ENCODE measurements around the gene ULK1. TPM values are rescaled to one million over a fixed set of nuclear protein-coding genes. Genes with fewer than 3 reads are reported as not detected.

ULK1 gene
- total RNA-seq, 4 donors from 2014 or later, result 27.9 to 81.2 (median 48.6) TPM

GRCh38 chr12:131920157-131920508 lies 25.7 kb downstream of the ULK1 start:
- ATAC-seq (no peak), DNase-seq (no peak)
- Histone ChIP-seq H3K4me3 (no peak overlapping the region), H3K36me3 (peaks cover under 1 to 61% of the 10 kb centered on the region in 2 donors), H3K4me1 (no peaks in the 10 kb centered on the region), H3K9me3 (no peaks in the 10 kb centered on the region), H3K27me3 (no peaks in the 10 kb centered on the region), H3K27ac (no peak overlapping the region)
- TF ChIP-seq POLR2A (IDR thresholded peaks at IDR 0.05) (no peak), CTCF (IDR thresholded peaks at IDR 0.05 in 4 of 5, conservative IDR thresholded peaks at IDR 0.05 in 1 of 5) (no peak)
- intact Hi-C loops (cut with DNase I; ENCODE audit: low total_unique reads), result loop anchor here (10.0 kb wide), 1 partner anchor 225 kb away; the partner anchor contains the start of genes DDX51 and NOC4L
- in situ Hi-C loops (cut with MboI; ENCODE audit: low sequenced_read_pairs in 4 of 4), result no loop called here

GRCh38 chr12:131920902-131921840 lies 26.7 kb downstream of the ULK1 start:
- Histone ChIP-seq H3K9me3 (no peaks in the 10 kb centered on the region), H3K27ac (no peak overlapping the region), H3K27me3 (no peaks in the 10 kb centered on the region), H3K4me3 (no peak overlapping the region), H3K4me1 (no peaks in the 10 kb centered on the region), H3K36me3 (peaks cover 0 to 50% of the 10 kb centered on the region in 2 donors)
- DNase-seq (no peak), ATAC-seq (no peak)
- TF ChIP-seq POLR2A (IDR thresholded peaks at IDR 0.05), result no peak
- TF ChIP-seq CTCF (IDR thresholded peaks at IDR 0.05 in 4 of 5, conservative IDR thresholded peaks at IDR 0.05 in 1 of 5), result no peak
- intact Hi-C loops (cut with DNase I; ENCODE audit: low total_unique reads) (loop anchor here (10.0 kb wide), 1 partner anchor 224 kb away; the partner anchor contains the start of genes DDX51 and NOC4L), in situ Hi-C loops (cut with MboI; ENCODE audit: low sequenced_read_pairs in 4 of 4) (no loop called here)

GRCh38 chr12:131921866-131922769 lies 27.7 kb downstream of the ULK1 start:
- H3K4me3 ChIP-seq, result no peak overlapping the region
- TF ChIP-seq CTCF (IDR thresholded peaks at IDR 0.05 in 4 of 5, conservative IDR thresholded peaks at IDR 0.05 in 1 of 5) (no peak), POLR2A (IDR thresholded peaks at IDR 0.05) (no peak)
- H3K9me3 ChIP-seq, result no peaks in the 10 kb centered on the region
- in situ Hi-C loops (cut with MboI; ENCODE audit: low sequenced_read_pairs in 4 of 4), result no loop called here
- no peak overlapping the region for H3K27ac ChIP-seq
- DNase-seq (no peak), ATAC-seq (no peak)
- H3K27me3 ChIP-seq, result no peaks in the 10 kb centered on the region
- peaks cover 0 to 44% of the 10 kb centered on the region in 2 donors for H3K36me3 ChIP-seq
- no peaks in the 10 kb centered on the region for H3K4me1 ChIP-seq
- intact Hi-C loops (cut with DNase I; ENCODE audit: low total_unique reads), result loop anchor here (10.0 kb wide), 1 partner anchor 223 kb away; the partner anchor contains the start of genes DDX51 and NOC4L

- intact Hi-C loops (cut with DNase I; ENCODE audit: low total_unique reads) (loop anchor here (10.0 kb wide), 1 partner anchor 222 kb away; the partner anchor contains the start of genes DDX51 and NOC4L), in situ Hi-C loops (cut with MboI; ENCODE audit: low sequenced_read_pairs in 4 of 4) (no loop called here)
- no peak for TF ChIP-seq POLR2A (IDR thresholded peaks at IDR 0.05)
- TF ChIP-seq CTCF (IDR thresholded peaks at IDR 0.05 in 4 of 5, conservative IDR thresholded peaks at IDR 0.05 in 1 of 5), result no peak
- H3K27me3 ChIP-seq, result no peaks in the 10 kb centered on the region
- no peak overlapping the region for H3K4me3 ChIP-seq
- H3K9me3 ChIP-seq, result no peaks in the 10 kb centered on the region
- H3K4me1 ChIP-seq, result no peaks in the 10 kb centered on the region
- H3K27ac ChIP-seq, result no peak overlapping the region
- ATAC-seq (no peak), DNase-seq (no peak)
- peaks cover 0 to 39% of the 10 kb centered on the region in 2 donors for H3K36me3 ChIP-seq
These were observed 28.4 kb downstream of the ULK1 start for GRCh38 chr12:131922772-131923171.
